ENCODE data around the gene PHLDB3. TPM values are rescaled to one million over a fixed set of nuclear protein-coding genes. Genes with fewer than 3 reads are reported as not detected.
"Not testable (repeated sequence)": the region's sequence is repeated elsewhere in the genome, so short reads cannot be mapped to it uniquely, and the experiment has no call there.

PHLDB3 gene
- total RNA-seq, 1 donor from 2014 or later = 13.4 TPM

- H3K4me1 ChIP-seq (ENCODE audit: insufficient read depth, low read length) = no peaks in the 10 kb centered on the region
- H3K4me2 ChIP-seq (ENCODE audit: low read length) = no peak overlapping the region
- H2AFZ ChIP-seq (ENCODE audit: low read depth, low read length) = no peak overlapping the region
- H3K79me2 ChIP-seq (ENCODE audit: insufficient read depth, low read length) = no peaks in the 10 kb centered on the region
- no peak overlapping the region for H3K4me3 Mint-ChIP-seq (ENCODE audit: unreplicated experiment)
- H3K4me1 Mint-ChIP-seq (ENCODE audit: low read depth, unreplicated experiment) = no peaks in the 10 kb centered on the region
- no peak overlapping the region for H3K27ac ChIP-seq (ENCODE audit: low read depth, low read length)
- no peak overlapping the region for H3K27ac Mint-ChIP-seq (ENCODE audit: unreplicated experiment)
- peaks cover 8% of the 10 kb centered on the region for H4K20me1 ChIP-seq (ENCODE audit: insufficient read depth, low read length)
- H3K4me3 ChIP-seq (ENCODE audit: insufficient read depth, low read depth, low read length) = no peak overlapping the region
- H3K36me3 ChIP-seq (ENCODE audit: insufficient read depth, low read length) = peaks cover 9% of the 10 kb centered on the region
- TF ChIP-seq CTCF (IDR thresholded peaks at IDR 0.05; ENCODE audit: insufficient read depth, low read depth, low read length) = no peak
- no peak for TF ChIP-seq EZH2 (IDR thresholded peaks at IDR 0.05; ENCODE audit: insufficient read depth, low read length)
- no peak overlapping the region for H3K9ac ChIP-seq (ENCODE audit: low read length)
- no peaks in the 10 kb centered on the region for H3K9me3 Mint-ChIP-seq (ENCODE audit: unreplicated experiment)
- no peaks in the 10 kb centered on the region for H3K9me3 ChIP-seq (ENCODE audit: insufficient read depth, low read depth, low read length)
- no peaks in the 10 kb centered on the region for H3K27me3 Mint-ChIP-seq (ENCODE audit: low read depth, unreplicated experiment)
- peaks cover 20% of the 10 kb centered on the region for H3K36me3 Mint-ChIP-seq (ENCODE audit: low read depth, unreplicated experiment)
- no peak for DNase-seq (ENCODE audit: low read depth)
- no peaks in the 10 kb centered on the region for H3K27me3 ChIP-seq (ENCODE audit: insufficient read depth, low read length)
- FAIRE-seq = no peak
Measured at GRCh38 chr19:43552198-43552450, 47.6 kb upstream of the PHLDB3 start.

GRCh38 chr19:43551399-43552197, 47.1 kb upstream of the PHLDB3 start:
- Histone ChIP-seq H3K9me3 (ENCODE audit: insufficient read depth, low read depth, low read length) (no peaks in the 10 kb centered on the region), H3K4me3 (ENCODE audit: insufficient read depth, low read depth, low read length) (no peak overlapping the region), H3K36me3 (ENCODE audit: insufficient read depth, low read length) (peaks cover 9% of the 10 kb centered on the region), H3K79me2 (ENCODE audit: insufficient read depth, low read length) (no peaks in the 10 kb centered on the region), H3K9ac (ENCODE audit: low read length) (no peak overlapping the region), H4K20me1 (ENCODE audit: insufficient read depth, low read length) (peaks cover 8% of the 10 kb centered on the region), H3K4me1 (ENCODE audit: insufficient read depth, low read length) (no peaks in the 10 kb centered on the region), H3K27me3 (ENCODE audit: insufficient read depth, low read length) (no peaks in the 10 kb centered on the region), H3K27ac (ENCODE audit: low read depth, low read length) (no peak overlapping the region), H3K4me2 (ENCODE audit: low read length) (no peak overlapping the region), H2AFZ (ENCODE audit: low read depth, low read length) (no peak overlapping the region)
- no peak for TF ChIP-seq CTCF (IDR thresholded peaks at IDR 0.05; ENCODE audit: insufficient read depth, low read depth, low read length)
- TF ChIP-seq EZH2 (IDR thresholded peaks at IDR 0.05; ENCODE audit: insufficient read depth, low read length) = no peak
- FAIRE-seq = no peak
- no peaks in the 10 kb centered on the region for H3K9me3 Mint-ChIP-seq (ENCODE audit: unreplicated experiment)
- no peaks in the 10 kb centered on the region for H3K4me1 Mint-ChIP-seq (ENCODE audit: low read depth, unreplicated experiment)
- peaks cover 20% of the 10 kb centered on the region for H3K36me3 Mint-ChIP-seq (ENCODE audit: low read depth, unreplicated experiment)
- H3K27ac Mint-ChIP-seq (ENCODE audit: unreplicated experiment) = no peak overlapping the region
- no peak overlapping the region for H3K4me3 Mint-ChIP-seq (ENCODE audit: unreplicated experiment)
- DNase-seq (ENCODE audit: low read depth) = no peak
- H3K27me3 Mint-ChIP-seq (ENCODE audit: low read depth, unreplicated experiment) = no peaks in the 10 kb centered on the region

GRCh38 chr19:43548706-43549105, 44.2 kb upstream of the PHLDB3 start:
- Histone ChIP-seq H3K27ac (ENCODE audit: low read depth, low read length) (no peak overlapping the region), H4K20me1 (ENCODE audit: insufficient read depth, low read length) (no peaks in the 10 kb centered on the region), H3K9me3 (ENCODE audit: insufficient read depth, low read depth, low read length) (no peaks in the 10 kb centered on the region), H3K27me3 (ENCODE audit: insufficient read depth, low read length) (no peaks in the 10 kb centered on the region), H3K4me1 (ENCODE audit: insufficient read depth, low read length) (no peaks in the 10 kb centered on the region), H3K79me2 (ENCODE audit: insufficient read depth, low read length) (no peaks in the 10 kb centered on the region), H3K4me3 (ENCODE audit: insufficient read depth, low read depth, low read length) (no peak overlapping the region), H3K36me3 (ENCODE audit: insufficient read depth, low read length) (peaks cover 15% of the 10 kb centered on the region), H3K4me2 (ENCODE audit: low read length) (no peak overlapping the region), H2AFZ (ENCODE audit: low read depth, low read length) (no peak overlapping the region), H3K9ac (ENCODE audit: low read length) (no peak overlapping the region)
- no peak for FAIRE-seq
- peaks cover 23% of the 10 kb centered on the region for H3K36me3 Mint-ChIP-seq (ENCODE audit: low read depth, unreplicated experiment)
- TF ChIP-seq EZH2 (IDR thresholded peaks at IDR 0.05; ENCODE audit: insufficient read depth, low read length) = no peak
- TF ChIP-seq CTCF (IDR thresholded peaks at IDR 0.05; ENCODE audit: insufficient read depth, low read depth, low read length) = no peak
- H3K27ac Mint-ChIP-seq (ENCODE audit: unreplicated experiment) = no peak overlapping the region
- H3K4me3 Mint-ChIP-seq (ENCODE audit: unreplicated experiment) = no peak overlapping the region
- no peaks in the 10 kb centered on the region for H3K4me1 Mint-ChIP-seq (ENCODE audit: low read depth, unreplicated experiment)
- DNase-seq (ENCODE audit: low read depth) = no peak
- H3K27me3 Mint-ChIP-seq (ENCODE audit: low read depth, unreplicated experiment) = no peaks in the 10 kb centered on the region
- no peaks in the 10 kb centered on the region for H3K9me3 Mint-ChIP-seq (ENCODE audit: unreplicated experiment)

GRCh38 chr19:43547926-43548325, 43.4 kb upstream of the PHLDB3 start:
- H3K36me3 Mint-ChIP-seq (ENCODE audit: low read depth, unreplicated experiment) = peaks cover 21% of the 10 kb centered on the region
- H3K4me3 Mint-ChIP-seq (ENCODE audit: unreplicated experiment) = not testable (repeated sequence)
- H3K36me3 ChIP-seq (ENCODE audit: insufficient read depth, low read length) = peaks cover 17% of the 10 kb centered on the region

More at GRCh38 chr19:43547926-43548325, 43.4 kb upstream of the PHLDB3 start:
- not testable (repeated sequence) for H3K4me1 ChIP-seq (ENCODE audit: insufficient read depth, low read length); H3K27me3 ChIP-seq (ENCODE audit: insufficient read depth, low read length); H3K4me3 ChIP-seq (ENCODE audit: insufficient read depth, low read depth, low read length); FAIRE-seq; H2AFZ ChIP-seq (ENCODE audit: low read depth, low read length); H3K79me2 ChIP-seq (ENCODE audit: insufficient read depth, low read length); H3K27me3 Mint-ChIP-seq (ENCODE audit: low read depth, unreplicated experiment); H3K4me2 ChIP-seq (ENCODE audit: low read length); DNase-seq (ENCODE audit: low read depth); H4K20me1 ChIP-seq (ENCODE audit: insufficient read depth, low read length); H3K9me3 ChIP-seq (ENCODE audit: insufficient read depth, low read depth, low read length); H3K9me3 Mint-ChIP-seq (ENCODE audit: unreplicated experiment); H3K27ac Mint-ChIP-seq (ENCODE audit: unreplicated experiment); H3K9ac ChIP-seq (ENCODE audit: low read length); H3K4me1 Mint-ChIP-seq (ENCODE audit: low read depth, unreplicated experiment); H3K27ac ChIP-seq (ENCODE audit: low read depth, low read length)

All from astrocyte (in vitro differentiated cells and primary cell).